ENCODE measurements around the gene NGEF.

The NGEF gene

GRCh38 chr2:232874677-232875223, 138.3 kb downstream of the NGEF start:
- TF ChIP-seq TAF1 (IDR thresholded peaks at IDR 0.05; ENCODE audit: borderline replicate concordance, insufficient read depth, low read length) (no peak), REST (IDR thresholded peaks at IDR 0.05; ENCODE audit: insufficient read depth in 1 of 2, low read depth in 2 of 2, low read length in 2 of 2) (no peak), FOXP2 (optimal IDR thresholded peaks at IDR 0.05; ENCODE audit: borderline replicate concordance, extremely low read depth, extremely low read length, insufficient read depth) (no peak), SIN3A (IDR thresholded peaks at IDR 0.05; ENCODE audit: borderline replicate concordance, insufficient read depth, low read length) (no peak), POLR2AphosphoS5 (IDR thresholded peaks at IDR 0.05; ENCODE audit: low read depth, low read length) (no peak)

DNA sequence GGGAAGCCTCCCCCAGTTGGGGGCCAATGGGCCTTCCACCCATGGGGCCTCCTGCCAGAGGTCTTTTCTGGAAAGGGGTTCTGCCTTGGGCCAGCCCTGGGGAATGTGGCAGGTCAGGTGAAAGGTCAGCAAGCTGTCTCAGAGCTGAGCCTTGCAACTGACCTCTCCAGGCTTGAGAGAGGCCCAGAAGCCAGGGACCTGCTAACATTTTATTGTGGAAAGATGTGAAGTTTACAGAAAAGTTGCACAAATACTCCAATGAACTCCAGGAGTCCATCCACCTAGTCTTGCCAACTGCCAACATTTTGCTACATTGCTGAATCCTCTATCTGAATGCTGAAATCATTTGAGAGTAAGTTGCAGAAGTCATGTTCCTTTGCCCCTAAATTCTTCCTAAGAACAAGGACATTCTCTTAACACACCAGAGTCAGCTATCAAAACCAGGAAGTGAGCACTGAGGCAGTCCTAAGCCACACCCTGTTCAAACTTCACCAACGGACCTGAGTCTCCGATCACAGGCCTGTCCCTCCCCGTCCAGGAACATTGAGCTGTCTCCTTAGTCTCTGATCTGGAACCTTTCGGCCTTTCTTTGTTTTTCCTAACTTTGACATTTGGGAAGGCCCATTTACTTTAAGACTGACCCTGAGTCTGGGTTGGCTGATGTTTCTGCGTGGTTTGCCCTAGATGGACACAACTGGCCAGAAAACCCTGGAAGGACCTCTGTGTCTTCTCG, 139.0 kb downstream of the NGEF start:
- TF ChIP-seq POLR2AphosphoS5 (IDR thresholded peaks at IDR 0.05; ENCODE audit: low read depth, low read length) (no peak), SIN3A (IDR thresholded peaks at IDR 0.05; ENCODE audit: borderline replicate concordance, insufficient read depth, low read length) (no peak), FOXP2 (optimal IDR thresholded peaks at IDR 0.05; ENCODE audit: borderline replicate concordance, extremely low read depth, extremely low read length, insufficient read depth) (no peak), REST (IDR thresholded peaks at IDR 0.05; ENCODE audit: insufficient read depth in 1 of 2, low read depth in 2 of 2, low read length in 2 of 2) (no peak), TAF1 (IDR thresholded peaks at IDR 0.05; ENCODE audit: borderline replicate concordance, insufficient read depth, low read length) (no peak)

GRCh38 chr2:232873292-232873908, 139.7 kb downstream of the NGEF start:
- TF ChIP-seq FOXP2 (optimal IDR thresholded peaks at IDR 0.05; ENCODE audit: borderline replicate concordance, extremely low read depth, extremely low read length, insufficient read depth) (no peak), SIN3A (IDR thresholded peaks at IDR 0.05; ENCODE audit: borderline replicate concordance, insufficient read depth, low read length) (no peak), POLR2AphosphoS5 (IDR thresholded peaks at IDR 0.05; ENCODE audit: low read depth, low read length) (no peak), REST (IDR thresholded peaks at IDR 0.05; ENCODE audit: insufficient read depth in 1 of 2, low read depth in 2 of 2, low read length in 2 of 2) (no peak), TAF1 (IDR thresholded peaks at IDR 0.05; ENCODE audit: borderline replicate concordance, insufficient read depth, low read length) (no peak)

GRCh38 chr2:232872826-232873225, 140.2 kb downstream of the NGEF start:
- no peak for TF ChIP-seq SIN3A (IDR thresholded peaks at IDR 0.05; ENCODE audit: borderline replicate concordance, insufficient read depth, low read length)
- no peak for TF ChIP-seq FOXP2 (optimal IDR thresholded peaks at IDR 0.05; ENCODE audit: borderline replicate concordance, extremely low read depth, extremely low read length, insufficient read depth)
- TF ChIP-seq REST (IDR thresholded peaks at IDR 0.05; ENCODE audit: insufficient read depth in 1 of 2, low read depth in 2 of 2, low read length in 2 of 2): no peak
- TF ChIP-seq TAF1 (IDR thresholded peaks at IDR 0.05; ENCODE audit: borderline replicate concordance, insufficient read depth, low read length): no peak
- no peak for TF ChIP-seq POLR2AphosphoS5 (IDR thresholded peaks at IDR 0.05; ENCODE audit: low read depth, low read length)
